Suprapubic skin (tissue), 4 donors: Measurements from ENCODE around the gene GTF3C5.
"Not testable (repeated sequence)": the region's sequence is repeated elsewhere in the genome, so short reads cannot be mapped to it uniquely, and the experiment has no call there.

Experiments used
- EP300 ChIP-seq: sonication (generic); formaldehyde crosslinking; IDR thresholded peaks from one replicate; pipeline ENCODE4 v1.6.1; 2017; ENCODE audit warnings: antibody characterized with exemption
- POLR2A ChIP-seq, 2 donors: fragments of 450-650 bp; IDR thresholded peaks; one replicate each; pipeline ENCODE4 v1.6.1; 2017; ENCODE audit warnings: antibody characterized with exemption in 2 of 2, mild to moderate bottlenecking in 2 of 2, moderate library complexity in 2 of 2
- POLR2AphosphoS5 ChIP-seq, 3 donors: sonication (generic); formaldehyde crosslinking; IDR thresholded peaks; one replicate each; pipeline ENCODE4 v1.6.1; 2017; ENCODE audit warnings: antibody characterized with exemption in 3 of 3
- TF ChIP-seq, protein P1 (sequence below), 2 donors: fragments of 200-600 bp in 1 of 2; fragments of 450-650 bp in 1 of 2; sonication (generic) in 1 of 2; IDR thresholded peaks; one replicate each; pipeline ENCODE4 v1.5.1; 2016 to 2019; ENCODE audit warnings: antibody characterized with exemption in 2 of 2, mild to moderate bottlenecking in 1 of 2, moderate library complexity in 1 of 2

DNA sequence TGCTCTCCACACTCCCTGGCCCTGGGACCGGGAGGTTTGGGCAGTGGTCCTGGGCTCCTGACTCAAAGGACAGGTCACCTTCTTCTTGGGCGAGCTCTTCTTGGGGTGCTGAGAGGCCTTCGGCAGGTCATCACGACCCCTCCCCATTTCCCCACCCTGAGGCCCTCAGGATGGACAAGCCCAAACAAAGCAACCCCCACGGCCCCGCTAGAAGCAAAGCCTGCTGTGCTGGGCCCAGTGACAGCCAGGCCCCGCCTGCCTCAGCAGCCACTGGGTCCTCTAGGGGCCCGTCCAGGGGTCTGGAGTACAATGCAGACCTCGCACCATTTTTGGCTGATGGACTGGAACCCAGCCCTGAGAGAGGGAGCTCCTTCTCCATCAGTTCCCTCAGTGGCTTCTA lies 52.9 kb downstream of the GTF3C5 start:
- TF ChIP-seq, protein P1, sequence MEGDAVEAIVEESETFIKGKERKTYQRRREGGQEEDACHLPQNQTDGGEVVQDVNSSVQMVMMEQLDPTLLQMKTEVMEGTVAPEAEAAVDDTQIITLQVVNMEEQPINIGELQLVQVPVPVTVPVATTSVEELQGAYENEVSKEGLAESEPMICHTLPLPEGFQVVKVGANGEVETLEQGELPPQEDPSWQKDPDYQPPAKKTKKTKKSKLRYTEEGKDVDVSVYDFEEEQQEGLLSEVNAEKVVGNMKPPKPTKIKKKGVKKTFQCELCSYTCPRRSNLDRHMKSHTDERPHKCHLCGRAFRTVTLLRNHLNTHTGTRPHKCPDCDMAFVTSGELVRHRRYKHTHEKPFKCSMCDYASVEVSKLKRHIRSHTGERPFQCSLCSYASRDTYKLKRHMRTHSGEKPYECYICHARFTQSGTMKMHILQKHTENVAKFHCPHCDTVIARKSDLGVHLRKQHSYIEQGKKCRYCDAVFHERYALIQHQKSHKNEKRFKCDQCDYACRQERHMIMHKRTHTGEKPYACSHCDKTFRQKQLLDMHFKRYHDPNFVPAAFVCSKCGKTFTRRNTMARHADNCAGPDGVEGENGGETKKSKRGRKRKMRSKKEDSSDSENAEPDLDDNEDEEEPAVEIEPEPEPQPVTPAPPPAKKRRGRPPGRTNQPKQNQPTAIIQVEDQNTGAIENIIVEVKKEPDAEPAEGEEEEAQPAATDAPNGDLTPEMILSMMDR (IDR thresholded peaks at IDR 0.05), result not testable (repeated sequence)
- not testable (repeated sequence) for TF ChIP-seq POLR2A (IDR thresholded peaks at IDR 0.05); POLR2AphosphoS5 (IDR thresholded peaks at IDR 0.05); EP300
